HepG2 (cell line): ENCODE results near the gene NAA35. TPM values are rescaled to one million over a fixed set of nuclear protein-coding genes. Genes with fewer than 3 reads are reported as not detected.

ENCODE experiments used
- ATAC-seq: fragments of 200-7000 bp; cut with Tn5 transposase; 3 replicates; pipeline ENCODE4 v1.9.1; 2020; ENCODE audit warnings: mild to moderate bottlenecking, moderate library complexity
- BruUV-seq: library from RNA; stranded (reverse); fragments of 400-500 nt; replicated peaks from 2 replicates; lab custom pipeline; 2021; lab: Mats Ljungman, UMichigan
- CTCF ChIA-PET: fragments of 300-600 bp; formaldehyde crosslinking; extraction: SDS; loops from one replicate; lab custom pipeline; 2021; ENCODE audit warnings: low total read pairs, inconsistent platforms, low intra/inter-chr PET ratio; lab: Yijun Ruan, JAX
- POLR2A ChIA-PET: fragments of 350-600 bp; sonication (Branson Sonifier 250); formaldehyde crosslinking; loops from one replicate; lab custom pipeline; 2020; ENCODE audit warnings: antibody characterized with exemption, inconsistent platforms; lab: Yijun Ruan, JAX
- DNase-seq: peaks from one replicate; pipeline ENCODE4 v3.0.0-alpha.2; 2015; ENCODE audit warnings: low spot score
- FAIRE-seq: peaks from 3 replicates; lab custom pipeline; 2011; peaks lifted over from hg19 to GRCh38; lab: Jason Lieb, UNC
- H2AFZ ChIP-seq: one replicate; pipeline ENCODE4 v1.6.1; 2011; ENCODE audit warnings: low read length, inconsistent platforms
- H3K27ac ChIP-seq: fragments of 300-600 bp; 3 replicates; pipeline ENCODE4 v1.8.0; 2011; ENCODE audit warnings: mixed run types, mild to moderate bottlenecking, mixed read lengths, low read length, inconsistent platforms; ENCODE audit not compliant: insufficient read depth; ENCODE audit errors: extremely low read length
- H3K27me3 ChIP-seq, 2 experiments: fragments of 200-600 bp in 1 of 2; 2 replicates in 1 of 2; 3 replicates in 1 of 2; pipeline versions ENCODE4 v1.6.0 to v1.8.0; 2011; ENCODE audit warnings: low read length in 2 of 2, mild to moderate bottlenecking in 2 of 2, moderate library complexity in 2 of 2, inconsistent platforms in 1 of 2; ENCODE audit not compliant: insufficient read depth in 2 of 2, control insufficient read depth in 1 of 2
- H3K36me3 ChIP-seq, 2 experiments: fragments of 200-600 bp in 1 of 2; replicated peaks in 1 of 2; 2 replicates in 1 of 2; 3 replicates in 1 of 2; pipeline versions ENCODE4 v1.5.1 to v1.8.0; 2011; ENCODE audit warnings: low read length in 2 of 2, inconsistent platforms in 1 of 2; ENCODE audit not compliant: insufficient read depth in 2 of 2, control insufficient read depth in 1 of 2
- H3K4me1 ChIP-seq: 2 replicates; pipeline ENCODE4 v1.5.1; 2012; ENCODE audit warnings: low read length, inconsistent platforms; ENCODE audit not compliant: insufficient read depth
- H3K4me2 ChIP-seq: 2 replicates; pipeline ENCODE4 v1.6.0; 2011; ENCODE audit warnings: low read depth, low read length, inconsistent platforms
- H3K4me3 ChIP-seq, 3 experiments: fragments of 200-600 bp in 1 of 3; sonication (generic), shearing (Covaris generic) in 1 of 3; replicated peaks in 1 of 3; 2 replicates each; pipeline ENCODE4 v1.5.1; 2011 to 2016; ENCODE audit warnings: low read length in 3 of 3, inconsistent platforms in 2 of 3, low read depth in 2 of 3, mild to moderate bottlenecking in 2 of 3, control low read depth in 1 of 3, mixed read lengths in 1 of 3; ENCODE audit not compliant: insufficient read depth in 1 of 3
- H3K79me2 ChIP-seq: one replicate; pipeline ENCODE4 v1.6.1; 2011; ENCODE audit warnings: low read length, inconsistent platforms; ENCODE audit not compliant: insufficient read depth
- H3K9ac ChIP-seq: 2 replicates; pipeline ENCODE4 v1.6.0; 2011; ENCODE audit warnings: mild to moderate bottlenecking, low read depth, low read length, inconsistent platforms; ENCODE audit not compliant: insufficient read depth
- H3K9me3 ChIP-seq: 2 replicates; pipeline ENCODE4 v1.5.1; 2012; ENCODE audit warnings: mild to moderate bottlenecking, low read length
- H4K20me1 ChIP-seq: 2 replicates; pipeline ENCODE4 v1.6.0; 2011; ENCODE audit warnings: inconsistent platforms, mild to moderate bottlenecking, low read length, moderate library complexity; ENCODE audit not compliant: insufficient read depth
- GPN1 ChIP-seq: sonication (generic); formaldehyde crosslinking; IDR thresholded peaks from 2 replicates; pipeline ENCODE4 v1.5.1; 2020; ENCODE audit warnings: missing genetic modification reagents, borderline replicate concordance
- HMG20A ChIP-seq: IDR thresholded peaks from 2 replicates; pipeline ENCODE4 v1.6.1; 2016; ENCODE audit warnings: borderline replicate concordance
- HOXD1 ChIP-seq: sonication (generic); formaldehyde crosslinking; IDR thresholded peaks from 2 replicates; pipeline ENCODE4 v1.5.0; 2020; ENCODE audit warnings: missing genetic modification reagents
- NR1H2 ChIP-seq: sonication (generic); formaldehyde crosslinking; IDR thresholded peaks from 2 replicates; pipeline ENCODE4 v1.8.1; 2022; ENCODE audit warnings: low read depth, missing genetic modification reagents, borderline replicate concordance
- REL ChIP-seq: sonication (generic); formaldehyde crosslinking; conservative IDR thresholded peaks from 2 replicates; pipeline ENCODE4 v1.8.0; 2022; ENCODE audit warnings: mild to moderate bottlenecking, missing genetic modification reagents, moderate library complexity
- RFX1 ChIP-seq: fragments of 450-650 bp; IDR thresholded peaks from 2 replicates; pipeline ENCODE4 v1.6.1; 2017
- SRF ChIP-seq: IDR thresholded peaks from 2 replicates; pipeline ENCODE4 v1.6.1; 2011; ENCODE audit warnings: mild to moderate bottlenecking, low read depth, low read length, moderate library complexity
- STAT5B ChIP-seq: sonication (generic); formaldehyde crosslinking; IDR thresholded peaks from 2 replicates; pipeline ENCODE4 v1.4.0; 2020; ENCODE audit warnings: missing genetic modification reagents
- TARDBP ChIP-seq: sonication (generic); formaldehyde crosslinking; IDR thresholded peaks from 2 replicates; pipeline ENCODE4 v1.8.0; 2022; ENCODE audit warnings: mild to moderate bottlenecking, missing genetic modification reagents
- ZFAT ChIP-seq: sonication (generic); formaldehyde crosslinking; conservative IDR thresholded peaks from 2 replicates; pipeline ENCODE4 v1.8.1; 2023; ENCODE audit warnings: missing genetic modification reagents, inconsistent platforms
- ZNF205 ChIP-seq: IDR thresholded peaks from 2 replicates; pipeline ENCODE4 v1.6.1; 2018; ENCODE audit warnings: missing biosample characterization, missing genetic modification reagents
- ZNF30 ChIP-seq: sonication (generic); formaldehyde crosslinking; IDR thresholded peaks from 2 replicates; pipeline ENCODE4 v1.5.0; 2020; ENCODE audit warnings: mild to moderate bottlenecking, missing genetic modification reagents
- ZNF431 ChIP-seq: sonication (generic); formaldehyde crosslinking; IDR thresholded peaks from 2 replicates; pipeline ENCODE4 v1.9.0; 2022; ENCODE audit warnings: missing genetic modification reagents, low read depth, mild to moderate bottlenecking, borderline replicate concordance
- ZNF839 ChIP-seq: sonication (generic); formaldehyde crosslinking; IDR thresholded peaks from 2 replicates; pipeline ENCODE4 v1.4.0; 2020; ENCODE audit warnings: missing genetic modification reagents, mild to moderate bottlenecking, borderline replicate concordance
- WGBS: methylation state at CpG from one replicate; pipeline ENCODE4 v1.1.6; 2017; ENCODE audit warnings: low lambda C conversion rate; 5-methylcytosine and 5-hydroxymethylcytosine counted together
- in situ Hi-C: cut with HindIII; loops from 2 replicates; pipeline ENCODE4 v1.10.0; 2017; ENCODE audit warnings: low pct_unique_long_range_greater_than_20kb; ENCODE audit not compliant: extremely low pct_ligation_motif_present
- intact Hi-C: fragments of 100-400 bp; cut with micrococcal nuclease; formaldehyde crosslinking; loops from one replicate; pipeline ENCODE4 v1.10.0; 2022; ENCODE audit not compliant: unreplicated experiment
- polyA plus RNA-seq, 8 experiments: library from polyadenylated mRNA; depleted of rRNA in 3 of 8; stranded (reverse) in 7 of 8; unstranded in 1 of 8; fragments of >200 nt; fragmentation: Illumina TruSeq in 4 of 8; extraction: Trizol in 4 of 8; gene quantifications; 2 replicates each; pipeline versions ENCODE4 v1.2.1 to v1.2.3, GENCODE V29; 2011 to 2016; ENCODE audit warnings: low read depth in 4 of 8, missing spikeins in 1 of 8, mixed read lengths in 1 of 8; ENCODE audit not compliant: insufficient read depth in 1 of 8
- total RNA-seq, 5 experiments: library from RNA; depleted of rRNA; stranded (reverse); fragments of >200 nt; fragmentation: Illumina TruSeq; extraction: Trizol; gene quantifications; 2 replicates each; pipeline ENCODE4 v1.2.3, GENCODE V29; 2016; ENCODE audit warnings: low read depth in 1 of 5
- TF ChIP-seq, protein P1 (sequence below): sonication (generic); formaldehyde crosslinking; IDR thresholded peaks from 2 replicates; pipeline ENCODE4 v1.5.0; 2020; ENCODE audit warnings: mild to moderate bottlenecking, low read depth, missing genetic modification reagents, borderline replicate concordance
- TF ChIP-seq, protein P2 (sequence below): sonication (generic); formaldehyde crosslinking; IDR thresholded peaks from 2 replicates; pipeline ENCODE4 v1.5.0; 2020; ENCODE audit warnings: mild to moderate bottlenecking, missing genetic modification reagents

The NAA35 gene
- total and polyA plus RNA-seq, 2 of the 13 experiments (the other 11 are each of a cell fraction or from before 2014, with no cell fraction given) = 21.6 to 28.9 TPM

DNA sequence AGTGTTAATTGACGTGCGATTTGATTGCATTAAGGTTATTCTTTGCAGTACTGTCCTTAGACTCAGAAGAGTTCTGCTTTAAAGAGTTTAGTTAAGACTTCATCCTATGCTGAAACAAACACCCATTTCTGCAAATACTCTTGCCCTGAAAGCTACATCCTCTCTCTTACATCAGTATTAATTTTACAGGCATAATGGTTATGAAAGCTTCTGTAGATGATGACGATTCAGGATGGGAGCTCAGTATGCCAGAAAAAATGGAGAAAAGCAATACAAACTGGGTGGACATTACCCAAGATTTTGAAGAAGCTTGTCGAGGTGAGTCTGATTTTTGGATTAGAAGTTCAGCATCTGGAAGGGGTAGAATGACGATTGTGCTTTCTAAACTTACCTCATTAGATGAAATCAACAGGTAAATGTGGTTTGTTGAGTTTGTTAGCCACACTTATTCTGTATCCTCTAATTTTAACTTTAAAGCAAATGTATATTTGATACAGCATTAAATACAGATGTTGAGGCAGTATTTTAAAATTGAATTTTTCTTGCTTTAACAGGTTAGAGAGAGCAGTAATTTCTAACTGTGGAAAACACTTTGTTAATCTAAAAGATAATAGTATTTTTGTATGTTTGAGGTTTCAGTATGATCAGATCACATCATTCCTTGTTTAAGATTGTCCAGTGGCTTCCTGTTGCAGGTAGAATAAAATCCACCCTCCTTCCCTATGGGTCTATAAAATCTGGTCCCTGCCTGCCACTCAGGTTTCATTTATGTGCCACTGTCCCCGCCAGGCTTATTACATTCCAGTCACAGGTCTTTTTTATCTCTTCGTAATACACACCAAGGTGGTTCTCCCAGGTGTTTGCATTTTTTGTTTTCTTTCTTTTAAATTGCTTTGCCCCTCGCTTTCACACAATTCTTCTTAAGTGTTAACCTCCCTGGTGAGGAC, 1.3 kb downstream of the NAA35 start:
- Histone ChIP-seq H3K27ac (peak overlapping the region; percentile 93), H3K4me1 (peaks cover 47% of the 10 kb centered on the region), H3K36me3 (peaks cover 4 to 17% of the 10 kb centered on the region in 2 experiments; a peak in 4 of 5 replicates), H2AFZ (no peak overlapping the region), H3K9ac (peak overlapping the region; percentile 96), H3K4me3 (peak overlapping the region; percentile 85 to 99 (median 87)), H3K4me2 (peak overlapping the region; percentile 89), H3K27me3 (no peaks in the 10 kb centered on the region; a peak in 1 of 5 replicates), H3K9me3 (no peaks in the 10 kb centered on the region), H4K20me1 (peaks cover 7% of the 10 kb centered on the region; the same call in 1 of the 2 replicates), H3K79me2 (peaks cover 56% of the 10 kb centered on the region)
- DNase-seq (no peak), ATAC-seq (no peak), FAIRE-seq (no peak)
- TF ChIP-seq ZNF431 (CRISPR knock-in tag) (no peak), HMG20A (CRISPR knock-in tag) (no peak), GPN1 (CRISPR knock-in tag) (no peak), ZNF839 (no peak), STAT5B (no peak), SRF (no peak), ZFAT (no peak), ZNF30 (CRISPR knock-in tag) (no peak), NR1H2 (CRISPR knock-in tag) (no peak), RFX1 (no peak), ZNF205 (CRISPR knock-in tag) (no peak), TARDBP (no peak), REL (CRISPR knock-in tag) (no peak), HOXD1 (CRISPR knock-in tag) (no peak)
- TF ChIP-seq, protein P1, sequence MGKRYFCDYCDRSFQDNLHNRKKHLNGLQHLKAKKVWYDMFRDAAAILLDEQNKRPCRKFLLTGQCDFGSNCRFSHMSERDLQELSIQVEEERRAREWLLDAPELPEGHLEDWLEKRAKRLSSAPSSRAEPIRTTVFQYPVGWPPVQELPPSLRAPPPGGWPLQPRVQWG (CRISPR knock-in tag) = no peak
- TF ChIP-seq, protein P2, sequence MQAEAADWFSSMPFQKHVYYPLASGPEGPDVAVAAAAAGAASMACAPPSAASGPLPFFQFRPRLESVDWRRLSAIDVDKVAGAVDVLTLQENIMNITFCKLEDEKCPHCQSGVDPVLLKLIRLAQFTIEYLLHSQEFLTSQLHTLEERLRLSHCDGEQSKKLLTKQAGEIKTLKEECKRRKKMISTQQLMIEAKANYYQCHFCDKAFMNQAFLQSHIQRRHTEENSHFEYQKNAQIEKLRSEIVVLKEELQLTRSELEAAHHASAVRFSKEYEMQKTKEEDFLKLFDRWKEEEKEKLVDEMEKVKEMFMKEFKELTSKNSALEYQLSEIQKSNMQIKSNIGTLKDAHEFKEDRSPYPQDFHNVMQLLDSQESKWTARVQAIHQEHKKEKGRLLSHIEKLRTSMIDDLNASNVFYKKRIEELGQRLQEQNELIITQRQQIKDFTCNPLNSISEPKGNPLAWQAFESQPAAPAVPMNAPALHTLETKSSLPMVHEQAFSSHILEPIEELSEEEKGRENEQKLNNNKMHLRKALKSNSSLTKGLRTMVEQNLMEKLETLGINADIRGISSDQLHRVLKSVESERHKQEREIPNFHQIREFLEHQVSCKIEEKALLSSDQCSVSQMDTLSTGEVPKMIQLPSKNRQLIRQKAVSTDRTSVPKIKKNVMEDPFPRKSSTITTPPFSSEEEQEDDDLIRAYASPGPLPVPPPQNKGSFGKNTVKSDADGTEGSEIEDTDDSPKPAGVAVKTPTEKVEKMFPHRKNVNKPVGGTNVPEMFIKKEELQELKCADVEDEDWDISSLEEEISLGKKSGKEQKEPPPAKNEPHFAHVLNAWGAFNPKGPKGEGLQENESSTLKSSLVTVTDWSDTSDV (CRISPR knock-in tag) = no peak
- WGBS = 34% methylated on average over 8 of the region's 8 CpGs
- intact Hi-C loops (no loop called here), in situ Hi-C loops (loop anchor here (10.0 kb wide), 1 partner anchor 343 kb away; the partner anchor contains the start of gene ISCA1)
- ChIA-PET CTCF (no interaction called here), POLR2A (interaction anchor here (0.7 kb wide), 1 partner anchor 10 kb away, joined by 3 read pairs; no protein-coding TSS in a partner anchor)
- BruUV-seq = TSS peak; percentile 50
